GM10847 (cell line): ENCODE results near the gene RCBTB1.
A peak's percentile ranks its signal among the peaks of the same experiment; 100 is the strongest.

Source experiments
- POLR2A ChIP-seq: IDR thresholded peaks from 2 replicates; pipeline ENCODE4 v1.6.1; 2011; ENCODE audit not compliant: insufficient read length; ENCODE audit errors: extremely low read depth

RCBTB1 gene

GRCh38 chr13:49585220-49586157 is at the start of gene RCBTB1:
Gene RCBTB1, minus strand, starts transcription at chr13:49585558. Its CDS starts 18,279 bp downstream, at chr13:49567279.
- TF ChIP-seq POLR2A = peak; percentile 70

GRCh38 chr13:49633710-49634109 is 48.4 kb upstream of the RCBTB1 start:
- no peak for TF ChIP-seq POLR2A

- no peak for TF ChIP-seq POLR2A
Measured at GRCh38 chr13:49632156-49632555, 46.8 kb upstream of the RCBTB1 start.

- no peak for TF ChIP-seq POLR2A
Measured at GRCh38 chr13:49630580-49630979, 45.2 kb upstream of the RCBTB1 start.

GRCh38 chr13:49629947-49630346 is 44.6 kb upstream of the RCBTB1 start:
- no peak for TF ChIP-seq POLR2A

GRCh38 chr13:49629196-49629938 is 44.0 kb upstream of the RCBTB1 start:
- no peak for TF ChIP-seq POLR2A

- TF ChIP-seq POLR2A = peak; percentile 62
Measured at GRCh38 chr13:49627831-49628652, 42.7 kb upstream of the RCBTB1 start, which contains the start of gene ARL11. Gene ARL11, plus strand, starts transcription at chr13:49628507. Its CDS starts 1,941 bp downstream, at chr13:49630448.

- no peak for TF ChIP-seq POLR2A
Measured at GRCh38 chr13:49625392-49626079, 40.2 kb upstream of the RCBTB1 start.

- no peak for TF ChIP-seq POLR2A
Measured at GRCh38 chr13:49624229-49624628, 38.9 kb upstream of the RCBTB1 start.

- TF ChIP-seq POLR2A = no peak
Measured at GRCh38 chr13:49622174-49622946, 37.0 kb upstream of the RCBTB1 start.

GRCh38 chr13:49620170-49620621 is 34.8 kb upstream of the RCBTB1 start:
- TF ChIP-seq POLR2A = no peak

- no peak for TF ChIP-seq POLR2A
Measured at GRCh38 chr13:49616676-49617065, 31.3 kb upstream of the RCBTB1 start.

GRCh38 chr13:49615836-49616675 is 30.7 kb upstream of the RCBTB1 start:
- no peak for TF ChIP-seq POLR2A
